Germinal center (tissue), 1 donor: Measurements from ENCODE around the gene SAMD3.
"Not testable (repeated sequence)": the region's sequence is repeated elsewhere in the genome, so short reads cannot be mapped to it uniquely, and the experiment has no call there.

Source experiments
- DNase-seq: peaks from one replicate; pipeline ENCODE4 v3.0.0; 2012; ENCODE audit warnings: mixed read lengths, low spot score

SAMD3 gene

GRCh38 chr6:130173377-130174004 is 49.3 kb downstream of the SAMD3 start:
- DNase-seq, result not testable (repeated sequence)

DNA sequence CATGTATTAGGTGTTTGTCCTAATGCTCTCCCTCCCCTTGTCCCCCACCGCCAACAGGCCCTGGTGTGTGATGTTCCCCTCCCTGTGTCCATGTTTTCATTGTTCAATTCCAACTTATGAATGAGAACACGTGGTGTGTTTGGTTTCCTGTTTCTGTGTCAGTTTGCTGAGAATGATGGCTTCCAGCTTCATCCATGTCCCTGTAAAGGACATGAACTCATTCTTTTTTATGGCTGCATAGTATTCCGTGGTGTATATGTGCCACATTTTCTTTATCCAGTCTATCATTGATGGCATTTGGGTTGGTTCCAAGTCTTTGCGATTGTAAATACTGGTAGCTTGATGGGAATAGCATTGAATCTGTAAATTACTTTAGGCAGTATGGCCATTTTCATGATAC is 52.6 kb downstream of the SAMD3 start:
- not testable (repeated sequence) for DNase-seq

DNA sequence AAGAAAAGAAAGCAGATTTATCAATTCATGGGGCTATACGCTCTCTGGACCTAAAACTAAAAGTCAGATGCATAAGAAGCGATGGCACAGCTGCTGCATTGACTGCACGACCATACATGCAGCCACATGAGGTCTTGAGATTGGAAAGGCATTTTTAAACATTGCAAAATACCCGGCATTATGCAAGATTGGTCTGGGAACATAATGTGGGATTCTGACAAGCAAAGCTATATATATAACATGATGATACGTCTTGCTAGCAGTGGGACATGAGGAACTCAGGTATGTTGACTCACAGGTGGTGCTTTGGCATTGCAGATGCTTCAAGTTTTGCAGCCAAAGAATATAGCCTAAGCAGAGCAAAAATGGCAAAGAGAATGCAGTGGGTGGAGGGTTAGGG is 55.1 kb downstream of the SAMD3 start:
- no peak for DNase-seq

- DNase-seq, result no peak
Observed at GRCh38 chr6:130164251-130164650, 58.5 kb downstream of the SAMD3 start.

DNA sequence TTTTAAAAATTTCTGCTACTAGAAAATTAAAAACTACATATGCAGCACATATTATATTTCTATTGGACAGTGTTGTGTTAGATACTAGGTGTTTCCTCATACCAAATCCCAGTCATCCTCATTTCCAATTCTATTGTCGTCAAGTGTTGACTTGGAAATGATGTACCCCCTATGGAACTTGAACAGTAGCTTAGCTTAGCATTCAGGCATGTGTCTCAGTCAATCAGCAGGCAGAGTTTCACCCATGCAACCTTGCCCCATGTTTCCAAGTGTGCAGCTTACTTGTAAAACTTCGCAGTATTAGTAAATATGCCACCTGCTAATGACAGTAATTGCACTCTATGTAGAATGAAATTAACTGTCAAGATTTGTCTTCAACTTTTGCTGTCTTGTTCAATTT is 59.5 kb downstream of the SAMD3 start:
- no peak for DNase-seq

DNA sequence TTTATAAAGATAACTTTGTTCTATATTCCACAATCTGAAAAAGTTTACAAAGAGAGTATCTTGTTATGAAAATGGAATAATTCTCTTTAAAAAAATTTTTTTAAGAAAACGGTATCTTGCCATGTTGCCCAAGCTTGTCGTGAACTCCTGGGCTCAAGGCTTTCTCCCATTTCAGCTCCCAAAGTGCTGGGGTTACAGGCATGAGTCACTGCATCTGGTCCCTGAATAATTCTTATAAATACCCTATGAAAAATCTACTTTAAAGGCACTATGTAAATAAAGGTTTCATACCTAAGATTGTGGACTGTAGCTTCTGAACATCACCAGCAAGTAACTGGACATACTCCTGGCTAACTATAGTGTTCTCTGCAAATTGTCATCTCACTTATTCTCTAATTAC is 60.3 kb downstream of the SAMD3 start:
- no peak for DNase-seq

DNA sequence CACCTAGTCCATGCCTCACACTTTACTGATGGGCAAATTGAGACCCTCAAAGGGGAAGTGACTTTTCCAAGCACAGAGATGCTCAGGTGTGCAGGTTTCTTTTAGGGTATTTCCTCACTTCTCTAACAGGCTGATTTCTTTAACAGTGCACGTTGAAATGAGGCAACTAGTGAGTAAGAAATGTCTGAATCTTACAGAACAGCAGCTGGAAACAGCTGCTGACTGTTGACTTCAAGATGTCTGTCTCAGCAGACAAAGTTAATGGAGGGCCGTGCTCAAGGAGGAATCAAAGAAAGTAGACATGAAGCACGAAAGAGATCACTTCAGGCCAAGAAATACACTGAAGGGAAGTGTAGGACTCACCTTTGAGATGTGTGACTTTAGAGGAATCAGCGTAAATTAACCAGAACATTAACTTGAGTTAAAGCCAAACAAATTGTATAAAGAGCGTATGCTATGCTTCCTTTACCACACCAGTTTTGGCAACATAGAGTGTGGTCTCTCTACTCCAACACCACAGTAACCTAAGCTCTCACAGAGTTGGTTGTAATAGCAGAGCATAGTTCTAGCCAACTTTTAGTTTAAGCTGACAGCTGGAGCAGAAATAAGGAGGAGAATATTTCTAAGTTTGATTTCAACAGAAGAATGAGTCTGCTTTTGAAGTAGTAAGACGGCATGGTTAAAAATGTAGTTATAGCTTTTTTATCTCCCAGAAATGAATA is 60.9 kb downstream of the SAMD3 start:
- no peak for DNase-seq

DNA sequence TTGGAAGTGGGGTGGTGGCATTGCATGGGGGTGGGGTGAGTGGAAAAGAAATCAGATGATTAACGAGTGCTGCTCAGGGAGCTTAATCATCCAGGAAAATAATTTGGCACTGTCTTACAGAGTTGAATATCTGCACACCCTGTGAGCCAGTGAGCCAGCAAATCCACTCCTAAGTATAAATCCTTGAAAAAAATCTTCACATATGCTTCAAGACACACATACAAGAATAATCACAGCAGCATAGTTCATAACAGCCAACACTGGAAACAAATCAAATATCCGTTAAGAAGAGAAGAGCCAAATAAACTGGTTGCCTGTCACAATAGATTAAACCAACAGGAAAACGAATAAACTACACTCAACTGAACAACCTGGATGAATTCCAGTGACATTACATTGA is 62.8 kb downstream of the SAMD3 start:
- no peak for DNase-seq

DNA sequence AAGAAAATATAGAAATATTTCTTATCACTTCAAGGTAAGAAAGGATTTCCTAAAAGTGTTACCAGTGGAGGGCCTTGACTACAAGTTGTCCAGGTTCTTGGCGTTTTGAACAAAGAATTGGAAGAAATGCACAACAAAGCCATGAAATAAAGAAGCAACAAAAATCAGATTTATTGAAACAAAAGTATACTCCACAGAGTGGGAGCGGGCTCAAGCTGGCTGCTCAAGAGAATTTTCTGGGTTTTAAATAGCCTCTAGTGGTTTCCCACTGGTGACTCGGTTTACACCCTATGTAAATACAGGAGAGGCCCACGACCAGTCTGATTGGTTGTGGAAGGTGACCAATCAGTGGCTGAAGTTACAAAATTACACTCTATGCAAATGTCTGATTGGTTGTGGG is 64.2 kb downstream of the SAMD3 start:
- DNase-seq, result no peak

DNA sequence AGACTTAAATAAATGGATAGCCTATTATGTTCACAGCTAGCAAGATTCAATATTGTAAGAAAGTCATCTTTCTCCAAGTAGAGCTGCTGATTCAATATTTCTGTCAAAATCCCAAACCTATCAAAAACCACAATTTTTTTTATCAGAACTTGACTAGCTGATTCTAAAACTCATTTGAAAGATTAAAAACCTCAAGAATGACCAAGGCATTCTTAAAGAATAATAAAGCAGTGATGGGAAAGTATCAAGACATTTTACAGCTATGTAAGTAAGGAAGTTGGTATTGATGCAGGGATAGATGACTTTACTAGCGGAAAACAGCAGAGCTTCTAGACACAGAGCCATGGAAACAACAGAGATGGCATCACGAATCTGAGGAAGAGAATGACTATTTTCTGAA is 64.7 kb downstream of the SAMD3 start:
- DNase-seq, result no peak

DNA sequence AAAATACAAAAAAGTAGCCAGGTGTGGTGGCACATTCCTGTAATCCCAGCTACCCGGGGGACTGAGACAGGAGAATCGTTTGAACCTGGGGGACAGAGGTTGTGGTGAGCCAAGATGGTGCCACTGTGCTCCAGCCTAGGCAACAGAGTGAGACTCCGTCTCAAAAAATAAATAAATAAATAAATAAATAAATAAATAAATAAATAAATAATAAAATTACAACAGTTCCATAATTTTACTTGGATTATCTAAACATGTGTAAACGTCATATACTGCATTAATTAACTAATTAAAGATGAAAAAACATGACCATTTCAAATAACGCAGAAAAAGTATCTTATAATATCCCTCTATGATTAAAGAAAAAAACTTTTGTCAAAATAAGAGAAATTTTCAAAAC is 65.8 kb downstream of the SAMD3 start:
- no peak for DNase-seq

DNA sequence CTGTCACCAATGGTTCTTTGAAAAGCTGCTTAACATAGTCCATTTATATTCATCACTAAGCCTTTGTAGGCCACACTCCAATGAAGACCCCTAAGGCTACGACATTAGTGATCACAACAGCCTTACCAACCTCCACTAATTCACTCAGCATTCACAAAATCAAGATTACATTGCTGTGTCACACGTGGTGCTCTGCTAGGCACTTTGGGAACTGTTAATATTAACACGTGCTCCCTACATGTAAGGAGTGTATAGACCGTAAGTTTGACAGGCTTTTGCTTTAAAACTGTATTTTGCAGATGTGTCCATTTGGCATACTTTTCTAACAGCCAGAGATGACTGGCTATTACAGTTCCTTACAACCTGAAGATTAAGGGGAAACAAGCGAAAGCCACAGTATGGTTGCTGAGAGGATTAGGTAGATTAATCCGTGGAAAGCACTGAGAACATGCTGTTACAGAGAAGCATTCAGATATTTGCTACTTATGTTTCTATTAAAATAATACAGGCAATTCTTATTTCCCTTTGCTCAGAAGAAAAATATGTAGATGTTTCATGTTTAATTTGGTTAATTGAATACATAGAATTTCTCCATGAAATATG is 69.7 kb downstream of the SAMD3 start:
- no peak for DNase-seq

GRCh38 chr6:130150906-130151305 is 71.8 kb downstream of the SAMD3 start:
- DNase-seq, result no peak

- DNase-seq, result not testable (repeated sequence)
Observed at GRCh38 chr6:130149016-130149415, 73.7 kb downstream of the SAMD3 start.

GRCh38 chr6:130148181-130148580 is 74.6 kb downstream of the SAMD3 start:
- peak; percentile 33 for DNase-seq

DNA sequence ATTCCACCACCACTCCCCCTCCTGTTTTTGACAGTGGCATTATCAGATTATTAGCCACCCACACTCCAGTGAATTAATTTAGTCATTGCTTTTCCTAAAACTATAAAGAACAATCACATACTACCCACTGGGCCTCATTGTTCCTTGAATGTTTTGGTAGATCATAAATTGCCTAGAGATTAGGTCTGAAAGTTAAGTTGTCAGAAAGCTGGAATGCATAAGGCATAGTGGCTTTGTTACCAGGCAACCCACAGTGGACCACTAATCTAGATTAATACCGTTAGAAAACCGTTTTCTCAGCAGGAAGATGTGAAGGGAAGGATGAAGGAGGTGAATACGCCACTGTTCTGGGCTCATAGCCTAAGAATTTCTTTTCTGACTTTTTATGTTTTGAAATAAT is 75.6 kb downstream of the SAMD3 start:
- no peak for DNase-seq

- DNase-seq, result no peak
Observed at GRCh38 chr6:130143709-130144108, 79.0 kb downstream of the SAMD3 start.

- DNase-seq, result no peak
Observed at GRCh38 chr6:130140084-130140483, 82.7 kb downstream of the SAMD3 start.

DNA sequence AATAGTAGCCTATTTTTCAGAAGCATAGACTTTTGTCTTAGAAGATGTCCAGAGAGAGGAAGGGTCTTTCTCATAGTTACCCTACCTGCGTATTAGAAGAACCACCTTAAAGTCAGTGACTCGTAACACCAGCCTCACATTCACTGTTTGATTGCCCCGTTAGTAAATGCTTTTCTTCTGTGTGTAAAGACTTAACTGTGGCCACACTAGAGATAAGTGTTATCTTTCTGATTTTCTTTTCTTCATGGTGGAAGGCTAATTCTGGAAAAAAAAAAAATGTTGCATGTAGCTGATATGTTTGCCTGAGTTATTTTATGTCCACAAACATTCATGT is 83.9 kb downstream of the SAMD3 start:
- no peak for DNase-seq

DNA sequence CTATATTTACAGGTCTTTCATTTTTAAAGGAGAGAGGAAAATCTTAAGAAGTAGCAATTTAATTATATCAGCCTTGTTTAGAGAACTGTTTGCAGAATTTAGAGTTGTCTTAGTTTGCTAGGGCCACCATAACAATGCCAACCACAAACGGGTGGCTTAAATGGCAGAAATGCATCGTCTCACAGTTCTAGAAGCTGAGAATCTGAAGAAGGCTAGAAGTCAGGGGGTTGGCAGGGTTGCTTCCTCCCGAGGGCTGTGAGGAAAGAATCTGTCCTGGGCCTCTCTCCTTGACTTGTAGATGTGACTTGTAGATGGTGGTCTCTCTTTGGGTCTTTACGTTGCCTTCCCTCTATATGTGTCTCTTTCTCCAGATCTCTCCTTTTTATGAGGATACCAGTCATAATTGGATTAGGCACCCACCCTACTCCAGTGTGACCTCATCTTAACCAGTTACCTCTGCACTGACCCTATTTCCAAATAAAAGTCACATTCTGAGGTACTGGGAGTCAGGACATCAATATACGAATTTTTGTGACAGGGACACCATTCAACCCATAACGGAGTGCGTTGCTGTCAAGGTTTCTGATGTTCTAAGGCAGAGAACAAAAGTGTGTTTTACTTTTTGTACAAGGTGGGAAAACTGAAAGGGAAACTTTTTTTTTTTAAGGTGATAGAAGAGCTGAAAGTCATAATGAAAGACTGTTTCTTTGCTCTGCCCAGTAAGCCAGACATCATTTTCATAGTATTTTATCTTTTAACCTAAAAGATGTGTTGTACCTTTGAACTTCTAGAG is 84.4 kb downstream of the SAMD3 start:
- DNase-seq, result no peak

DNA sequence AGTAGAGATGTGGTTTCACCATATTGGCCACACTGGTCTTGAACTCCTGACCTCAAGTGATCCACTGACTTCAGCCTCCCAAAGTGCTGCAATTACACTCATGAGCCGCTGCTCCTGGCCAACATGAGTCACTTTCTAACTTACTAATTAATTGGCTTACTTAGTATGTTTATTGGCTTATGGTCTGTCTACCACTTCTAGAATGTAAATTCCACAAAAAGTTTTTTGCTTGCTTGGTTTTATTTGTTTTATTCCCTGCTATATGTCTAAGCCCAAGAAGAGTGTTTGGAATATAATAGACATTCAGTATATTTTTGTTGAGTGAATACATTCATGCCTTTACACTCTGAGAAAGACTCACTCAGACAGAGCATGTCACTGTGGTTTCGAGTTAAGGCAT is 86.0 kb downstream of the SAMD3 start:
- DNase-seq, result no peak

DNA sequence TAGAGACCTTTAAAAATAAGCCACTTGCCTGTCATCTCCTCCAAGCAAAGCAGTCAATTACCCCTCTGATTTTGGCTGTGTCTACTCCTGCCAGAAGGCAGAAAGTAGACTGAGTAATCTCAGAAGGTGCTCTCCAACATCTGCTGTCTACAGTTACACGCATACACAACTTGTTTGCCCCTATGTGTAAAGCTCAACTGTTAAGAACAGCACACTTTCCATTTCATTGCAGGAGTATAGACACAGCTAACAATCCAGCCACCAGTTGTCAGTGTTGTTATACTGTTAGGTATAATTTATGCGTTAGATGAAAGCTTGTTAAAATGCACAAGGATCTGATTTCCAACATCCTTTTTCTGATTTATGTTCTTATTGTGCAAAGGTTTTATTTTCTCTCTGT is 88.2 kb downstream of the SAMD3 start:
- DNase-seq, result no peak

DNA sequence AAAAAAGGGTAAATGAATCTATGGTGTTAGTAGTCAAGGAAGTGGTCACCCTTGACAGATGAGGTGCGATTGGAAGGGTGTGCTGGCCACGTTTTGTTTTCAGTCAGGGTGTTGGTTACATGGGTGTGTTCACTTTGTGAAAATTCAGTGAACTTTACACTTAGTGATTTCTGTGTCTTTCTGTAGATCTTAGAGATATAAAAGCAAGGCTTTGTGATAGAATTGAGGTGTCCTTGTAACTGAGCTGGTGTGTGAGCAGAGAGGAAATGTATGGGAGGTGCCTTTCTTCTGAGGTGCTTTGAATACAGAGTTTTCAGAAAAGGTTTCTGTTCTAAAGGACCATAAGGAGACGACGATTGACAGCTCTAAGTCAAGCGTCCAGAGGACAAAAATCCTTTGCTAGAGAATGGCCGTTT is 90.5 kb downstream of the SAMD3 start:
- no peak for DNase-seq
